HepG2 (cell line): ENCODE measurements around the gene P4HB. TPM values are rescaled to one million over a fixed set of nuclear protein-coding genes. Genes with fewer than 3 reads are reported as not detected.
A peak's percentile ranks its signal among the peaks of the same experiment; 100 is the strongest.

Experiments used
- ARID4A ChIP-seq: sonication (generic); formaldehyde crosslinking; IDR thresholded peaks from 2 replicates; pipeline ENCODE4 v1.5.0; 2020; ENCODE audit warnings: mild to moderate bottlenecking, missing genetic modification reagents, borderline replicate concordance
- CBFB ChIP-seq: sonication (generic); formaldehyde crosslinking; IDR thresholded peaks from 2 replicates; pipeline ENCODE4 v1.4.0; 2020; ENCODE audit warnings: missing genetic modification reagents
- CCDC6 ChIP-seq: sonication (generic); formaldehyde crosslinking; IDR thresholded peaks from 2 replicates; pipeline ENCODE4 v1.8.1; 2022; ENCODE audit warnings: mild to moderate bottlenecking, missing genetic modification reagents, moderate library complexity
- CSRNP2 ChIP-seq: sonication (generic); formaldehyde crosslinking; conservative IDR thresholded peaks from 2 replicates; pipeline ENCODE4 v1.8.0; 2022; ENCODE audit warnings: low read depth, missing genetic modification reagents
- FOXP1 ChIP-seq, 2 experiments: fragments of 450-650 bp in 1 of 2; IDR thresholded peaks; 2 replicates each; pipeline ENCODE4 v1.6.1; 2017 to 2018; ENCODE audit warnings: antibody characterized with exemption in 1 of 2
- GFI1 ChIP-seq: sonication (generic); formaldehyde crosslinking; IDR thresholded peaks from 2 replicates; pipeline ENCODE4 v1.5.0; 2020; ENCODE audit warnings: missing genetic modification reagents, mild to moderate bottlenecking, borderline replicate concordance
- HNRNPL ChIP-seq: fragments of 200-400 bp; formaldehyde crosslinking; IDR thresholded peaks from 2 replicates; pipeline ENCODE4 v1.6.1; 2017; ENCODE audit warnings: mild to moderate bottlenecking, low read depth, low read length
- KLF15 ChIP-seq: sonication (generic); formaldehyde crosslinking; IDR thresholded peaks from 2 replicates; pipeline ENCODE4 v1.8.1; 2023; ENCODE audit warnings: borderline replicate concordance, mild to moderate bottlenecking, inconsistent platforms, missing genetic modification reagents, mixed read lengths
- LBX2 ChIP-seq: sonication (generic); formaldehyde crosslinking; IDR thresholded peaks from 2 replicates; pipeline ENCODE4 v1.5.0; 2020; ENCODE audit warnings: missing genetic modification reagents, mild to moderate bottlenecking, borderline replicate concordance
- POLR2AphosphoS2 ChIP-seq: IDR thresholded peaks from 2 replicates; pipeline ENCODE4 v1.6.1; 2011; ENCODE audit warnings: low read depth, low read length, improper control_type of control experiment
- RAD21 ChIP-seq: fragments of 450-650 bp; formaldehyde crosslinking; IDR thresholded peaks from 2 replicates; pipeline ENCODE4 v1.5.0; 2020; ENCODE audit warnings: mild to moderate bottlenecking
- RFXANK ChIP-seq: IDR thresholded peaks from 2 replicates; pipeline ENCODE4 v1.6.1; 2016
- THRA ChIP-seq: sonication (generic); formaldehyde crosslinking; IDR thresholded peaks from 2 replicates; pipeline ENCODE4 v1.4.0; 2020; ENCODE audit warnings: missing genetic modification reagents, borderline replicate concordance
- TMF1 ChIP-seq: sonication (generic); formaldehyde crosslinking; IDR thresholded peaks from 2 replicates; pipeline ENCODE4 v1.8.1; 2022; ENCODE audit warnings: low read depth, missing genetic modification reagents
- YY1 ChIP-seq: IDR thresholded peaks from 2 replicates; pipeline ENCODE4 v1.6.1; 2011; ENCODE audit warnings: low read length, low read depth, moderate library complexity, mild to moderate bottlenecking; ENCODE audit not compliant: insufficient read depth, insufficient replicate concordance
- ZBTB7A ChIP-seq: sonication (generic); formaldehyde crosslinking; IDR thresholded peaks from 2 replicates; pipeline ENCODE4 v1.8.0; 2022; ENCODE audit warnings: mild to moderate bottlenecking, missing genetic modification reagents
- ZC3H13 ChIP-seq: sonication (generic); formaldehyde crosslinking; IDR thresholded peaks from 2 replicates; pipeline ENCODE4 v1.8.1; 2023; ENCODE audit warnings: mild to moderate bottlenecking, missing genetic modification reagents, moderate library complexity
- ZNF274 ChIP-seq: sonication (generic); formaldehyde crosslinking; IDR thresholded peaks from 2 replicates; pipeline ENCODE4 v1.5.1; 2020; ENCODE audit warnings: mild to moderate bottlenecking, missing genetic modification reagents
- ZNF30 ChIP-seq: sonication (generic); formaldehyde crosslinking; IDR thresholded peaks from 2 replicates; pipeline ENCODE4 v1.5.0; 2020; ENCODE audit warnings: mild to moderate bottlenecking, missing genetic modification reagents
- ZNF75D ChIP-seq: sonication (generic); formaldehyde crosslinking; IDR thresholded peaks from 2 replicates; pipeline ENCODE4 v1.8.1; 2023; ENCODE audit warnings: missing genetic modification reagents, mild to moderate bottlenecking, borderline replicate concordance
- ZNF780A ChIP-seq: sonication (generic); formaldehyde crosslinking; IDR thresholded peaks from 2 replicates; pipeline ENCODE4 v1.8.0; 2022; ENCODE audit warnings: mild to moderate bottlenecking, missing genetic modification reagents, moderate library complexity
- polyA plus RNA-seq, 8 experiments: library from polyadenylated mRNA; depleted of rRNA in 3 of 8; stranded (reverse) in 7 of 8; unstranded in 1 of 8; fragments of >200 nt; fragmentation: Illumina TruSeq in 4 of 8; extraction: Trizol in 4 of 8; gene quantifications; 2 replicates each; pipeline versions ENCODE4 v1.2.1 to v1.2.3, GENCODE V29; 2011 to 2016; ENCODE audit warnings: low read depth in 4 of 8, missing spikeins in 1 of 8, mixed read lengths in 1 of 8; ENCODE audit not compliant: insufficient read depth in 1 of 8
- total RNA-seq, 5 experiments: library from RNA; depleted of rRNA; stranded (reverse); fragments of >200 nt; fragmentation: Illumina TruSeq; extraction: Trizol; gene quantifications; 2 replicates each; pipeline ENCODE4 v1.2.3, GENCODE V29; 2016; ENCODE audit warnings: low read depth in 1 of 5

Gene P4HB
- total and polyA plus RNA-seq, 2 of the 13 experiments (the other 11 are each of a cell fraction or from before 2014, with no cell fraction given): 185 to 782 TPM

GRCh38 chr17:81906476-81907218, 46.3 kb upstream of the P4HB start (continued):
- TF ChIP-seq ZNF274 (CRISPR knock-in tag): 0 out of 2 replicates have a peak, but pooled peaks have one; percentile 56
- no peak for TF ChIP-seq YY1
- no peak for TF ChIP-seq ZNF780A
- TF ChIP-seq RAD21 (CRISPR knock-in tag): peak; percentile 57
- TF ChIP-seq GFI1 (CRISPR knock-in tag): no peak
- TF ChIP-seq FOXP1 (IDR thresholded peaks at IDR 0.05): no peak
- no peak for TF ChIP-seq FOXP1 (CRISPR knock-in tag; IDR thresholded peaks at IDR 0.05)
- no peak for TF ChIP-seq CBFB (CRISPR knock-in tag)
- TF ChIP-seq LBX2: no peak
- TF ChIP-seq KLF15: no peak
- TF ChIP-seq ARID4A (CRISPR knock-in tag): peak; percentile 30; the same call in 1 of the 2 replicates
- TF ChIP-seq ZNF75D (CRISPR knock-in tag): no peak
- TF ChIP-seq ZBTB7A (CRISPR knock-in tag): no peak
- peak; percentile 83; the same call in 1 of the 2 replicates for TF ChIP-seq HNRNPL
- no peak for TF ChIP-seq ZNF30 (CRISPR knock-in tag)
- no peak for TF ChIP-seq TMF1 (CRISPR knock-in tag)
- no peak for TF ChIP-seq POLR2AphosphoS2
- TF ChIP-seq ZC3H13 (CRISPR knock-in tag): 0 out of 2 replicates have a peak, but pooled peaks have one; percentile 28
- no peak for TF ChIP-seq THRA (CRISPR knock-in tag)
- TF ChIP-seq RFXANK (CRISPR knock-in tag): no peak
- no peak for TF ChIP-seq CCDC6 (CRISPR knock-in tag)
- no peak for TF ChIP-seq CSRNP2 (CRISPR knock-in tag)
